Urothelium cell line (cell line): ENCODE data around the gene HOXB3.

Experiments
- DNase-seq: peaks from one replicate; pipeline ENCODE4 v3.0.0; 2011; ENCODE audit warnings: low spot score, mixed read lengths
- FAIRE-seq: peaks from 2 replicates; lab custom pipeline; 2011; peaks lifted over from hg19 to GRCh38; lab: Jason Lieb, UNC

Gene HOXB3

DNA sequence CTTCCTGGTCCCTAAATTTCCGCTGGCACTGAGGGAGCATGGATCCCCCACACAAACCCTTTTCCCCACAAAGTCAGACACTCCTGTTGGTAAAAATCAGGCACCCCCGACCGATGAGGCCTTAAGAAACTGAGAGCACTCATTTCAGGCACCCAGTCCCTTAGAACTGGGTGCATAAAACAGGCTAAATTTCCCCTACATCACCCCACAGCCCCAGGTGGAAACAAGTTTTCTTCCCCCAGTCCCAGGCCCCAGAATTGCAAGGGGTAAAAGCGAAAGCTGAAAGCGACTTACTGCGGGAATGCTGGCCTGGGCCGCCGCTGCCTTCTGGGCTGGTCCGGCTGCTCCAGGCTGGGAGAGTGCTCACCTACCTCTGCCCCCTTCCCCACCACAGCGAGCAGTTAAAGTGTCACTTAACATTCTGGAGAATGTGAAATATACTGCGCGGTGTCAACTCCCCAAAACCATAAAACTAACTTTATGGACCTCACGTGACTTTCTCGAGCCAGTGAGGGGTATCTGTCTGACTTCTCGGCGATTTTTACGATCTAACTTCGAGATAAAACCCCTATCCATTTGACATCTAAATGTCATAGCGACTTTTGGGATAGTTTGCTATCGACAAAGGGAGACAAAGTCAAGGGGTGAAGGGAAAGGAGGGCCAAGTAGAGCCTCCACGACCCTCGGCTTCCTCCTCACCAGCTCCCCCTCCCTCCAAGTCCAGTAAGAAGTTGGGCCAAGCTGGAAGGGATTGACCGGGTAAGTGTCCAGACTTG is at the start of gene HOXB3:
HOXB3 (minus strand) TSS at position 411 of the 776 bp plus-strand sequence. CDS start 37,767 bp downstream, outside the sequence.
- peak; percentile 23 for FAIRE-seq

GRCh38 chr17:48639136-48639535 is 49.1 kb upstream of the HOXB3 start:
- FAIRE-seq: no peak

More for the DNA sequence above, at the start of gene HOXB3:
- DNase-seq: no peak

DNA sequence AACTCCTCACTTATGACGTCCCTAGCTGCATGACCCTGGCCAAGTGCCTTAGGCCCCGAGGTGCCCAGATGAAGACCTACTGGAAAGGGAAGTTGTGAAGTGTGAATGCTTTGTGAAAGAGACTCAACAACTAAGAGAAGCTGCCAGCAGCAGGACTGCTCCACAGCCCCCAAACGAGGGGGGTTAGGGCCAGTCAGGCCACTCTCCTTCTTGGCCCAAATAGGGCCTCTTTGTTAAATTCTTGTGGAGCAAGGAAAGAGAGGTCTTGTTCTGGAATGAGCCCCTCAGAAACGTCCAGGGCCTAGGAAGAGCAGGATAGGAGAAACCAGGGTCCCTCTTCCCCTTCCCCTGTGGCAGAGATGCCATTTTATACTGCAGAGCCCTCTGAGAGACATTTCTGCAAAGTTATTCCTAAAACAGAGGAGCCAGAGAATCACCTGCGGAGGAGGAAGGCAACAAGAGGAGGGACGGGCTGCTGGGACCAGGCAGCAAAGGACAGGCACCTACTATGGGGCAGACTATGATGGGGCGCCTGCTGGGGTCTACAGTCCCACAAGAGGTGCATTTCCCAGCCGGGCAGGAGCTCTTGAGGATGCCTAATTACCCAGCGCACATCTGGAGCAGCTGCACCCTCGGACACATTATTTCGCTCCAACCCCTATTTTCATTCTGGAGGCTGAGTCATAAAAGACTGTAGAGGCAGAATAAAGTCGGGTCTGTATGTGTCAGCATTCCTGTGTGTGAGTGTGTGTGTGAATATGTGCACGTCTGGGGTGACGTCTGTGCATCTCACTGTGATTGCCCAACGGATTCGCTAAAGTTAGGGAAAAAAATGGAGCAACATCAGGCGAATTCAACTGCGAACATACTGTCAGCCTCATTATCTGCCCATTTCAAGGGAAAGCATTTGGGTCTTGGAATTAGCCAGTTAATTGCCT is 47.6 kb upstream of the HOXB3 start:
- peak; percentile 89 for FAIRE-seq
- DNase-seq: peak; percentile 75

More at GRCh38 chr17:48639136-48639535, 49.1 kb upstream of the HOXB3 start:
- DNase-seq: no peak

DNA sequence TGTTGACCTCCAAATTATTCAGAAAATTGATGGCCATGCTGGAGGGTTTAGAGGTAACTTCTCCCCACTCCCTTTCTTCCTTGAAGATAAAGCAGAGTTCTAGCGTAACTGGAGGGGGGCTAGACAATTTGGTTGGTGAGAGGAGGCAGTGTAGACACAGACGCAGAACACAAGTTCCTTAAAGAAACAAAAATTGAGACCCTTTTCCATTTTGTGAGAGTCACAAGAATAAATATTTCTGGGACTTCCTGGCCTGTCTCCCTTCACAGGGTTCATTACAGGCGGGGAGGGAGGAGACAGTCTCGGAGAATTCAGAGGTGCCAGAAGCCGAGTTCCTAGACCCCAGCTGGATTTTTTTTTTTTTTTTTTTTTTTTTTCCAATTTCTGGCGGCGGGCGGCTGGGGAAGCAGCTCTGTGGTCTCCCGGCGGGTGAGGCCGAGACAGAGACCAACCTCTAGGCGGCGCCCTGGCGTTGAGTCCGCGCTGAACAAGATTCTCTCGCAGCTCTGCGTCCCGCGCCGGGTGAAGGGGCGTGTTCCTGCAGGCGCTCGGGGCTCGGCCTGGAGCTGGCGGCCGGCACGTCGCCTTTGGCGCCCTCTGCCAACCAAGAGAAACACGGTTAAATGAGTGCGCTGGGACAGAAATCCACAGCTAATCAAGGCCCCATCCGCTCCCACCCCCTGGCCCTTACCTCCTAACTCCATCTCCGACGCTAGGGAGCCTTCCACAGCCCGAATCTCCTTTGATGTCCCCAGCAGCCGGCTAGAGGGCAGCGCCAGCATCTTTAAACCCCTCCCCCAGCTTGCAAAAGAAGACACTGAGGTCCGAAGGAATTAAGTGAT is 46.4 kb upstream of the HOXB3 start:
- FAIRE-seq (no peak), DNase-seq (no peak)

- FAIRE-seq: no peak
- no peak for DNase-seq
Measured at GRCh38 chr17:48634493-48635208, 44.6 kb upstream of the HOXB3 start.

- DNase-seq: no peak
- FAIRE-seq: no peak
Measured at GRCh38 chr17:48633266-48633677, 43.2 kb upstream of the HOXB3 start.

DNA sequence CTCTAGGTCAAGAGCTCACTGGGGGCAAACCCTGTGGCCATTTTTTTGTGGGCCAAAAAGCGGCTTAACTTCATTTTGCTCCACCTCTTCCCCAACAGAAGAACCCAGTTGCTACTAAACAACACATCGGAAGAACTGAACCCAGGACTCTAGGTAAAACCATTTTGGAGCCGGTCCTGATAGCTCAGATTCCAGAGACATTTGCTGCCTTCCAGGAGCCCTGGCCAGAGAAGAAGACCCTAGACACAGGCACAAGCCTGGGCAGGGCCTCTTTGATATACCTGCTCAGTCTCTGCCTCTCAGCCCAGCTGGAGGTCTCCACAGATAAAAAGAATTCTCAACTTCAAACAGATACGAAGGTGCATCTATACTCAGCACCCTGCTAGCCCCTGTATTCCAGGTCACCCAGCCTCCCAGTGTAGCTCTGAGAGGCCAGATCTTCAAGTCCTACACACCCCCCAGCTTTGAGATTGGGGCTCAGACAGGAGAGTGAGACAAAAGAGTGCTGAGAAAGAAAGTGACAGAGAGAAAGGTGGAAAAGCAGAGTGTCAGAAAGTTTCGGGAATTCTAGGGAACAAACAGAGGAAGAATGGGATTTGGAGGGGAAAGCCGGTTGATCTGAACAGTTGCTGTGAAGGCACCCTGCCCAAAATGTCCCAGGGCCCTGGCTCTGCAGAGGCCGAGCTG is 42.7 kb upstream of the HOXB3 start:
- DNase-seq (no peak), FAIRE-seq (no peak)

- no peak for FAIRE-seq
- DNase-seq: no peak
Measured at GRCh38 chr17:48631693-48632578, 41.9 kb upstream of the HOXB3 start.

GRCh38 chr17:48630925-48631692 is 41.1 kb upstream of the HOXB3 start:
- no peak for DNase-seq
- no peak for FAIRE-seq

- DNase-seq: no peak
- FAIRE-seq: no peak
Measured at GRCh38 chr17:48630009-48630924, 40.2 kb upstream of the HOXB3 start.

DNA sequence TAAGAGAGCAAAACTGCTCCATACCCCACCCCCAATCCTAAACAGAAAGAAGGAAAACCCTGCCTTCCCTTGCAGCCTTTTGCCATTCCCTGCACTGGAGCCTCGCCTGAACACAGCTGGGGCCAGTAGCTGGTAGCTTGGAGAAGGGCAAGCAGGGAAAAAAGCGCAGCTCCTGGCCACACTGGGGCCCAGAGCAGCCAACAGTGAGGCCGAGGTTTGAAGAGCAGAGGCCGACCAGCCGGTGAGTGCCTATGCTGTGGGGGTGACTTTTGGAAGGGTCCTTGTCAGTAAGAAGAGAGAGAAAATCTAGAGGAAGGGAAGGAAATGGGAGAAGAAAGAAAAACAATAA is 39.3 kb upstream of the HOXB3 start:
- DNase-seq (no peak), FAIRE-seq (no peak)

DNA sequence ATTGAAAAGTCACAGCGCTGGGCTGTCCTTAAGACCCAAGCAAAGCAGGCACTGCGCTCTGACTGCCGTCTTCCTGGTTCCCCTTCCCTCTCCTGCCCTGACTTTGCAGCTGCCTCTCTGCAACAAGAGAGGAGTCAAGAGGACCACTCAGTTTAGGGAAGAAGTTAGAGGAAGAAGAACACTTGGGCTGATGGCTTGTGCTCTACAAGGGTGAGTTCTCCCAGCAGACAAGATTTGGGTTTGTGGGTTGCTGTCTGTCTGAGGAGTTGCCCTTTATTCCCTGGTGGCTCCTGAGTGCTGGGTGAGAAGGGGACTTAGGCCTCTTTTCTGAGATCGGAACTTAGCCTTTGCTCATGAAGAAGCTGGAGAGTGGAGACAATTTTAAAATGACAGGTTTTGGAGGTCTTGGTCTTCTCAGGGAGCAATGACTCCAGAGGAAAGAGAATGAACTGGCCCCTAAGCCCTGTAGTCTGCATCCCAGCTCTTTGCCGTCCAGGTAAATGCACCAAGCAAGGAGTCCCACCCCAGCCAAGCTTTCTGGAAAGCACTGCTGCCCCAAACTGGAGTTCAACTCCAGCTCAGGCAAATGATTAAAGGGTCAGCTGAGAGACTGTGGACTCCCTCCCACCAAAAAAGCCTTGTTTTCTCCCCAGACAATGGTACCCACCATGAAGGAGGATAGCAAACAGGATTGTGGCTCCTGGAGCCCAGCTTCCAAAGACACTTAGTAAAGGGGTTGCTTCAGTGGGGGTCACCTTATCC is 38.8 kb upstream of the HOXB3 start:
- no peak for DNase-seq
- FAIRE-seq: no peak

DNA sequence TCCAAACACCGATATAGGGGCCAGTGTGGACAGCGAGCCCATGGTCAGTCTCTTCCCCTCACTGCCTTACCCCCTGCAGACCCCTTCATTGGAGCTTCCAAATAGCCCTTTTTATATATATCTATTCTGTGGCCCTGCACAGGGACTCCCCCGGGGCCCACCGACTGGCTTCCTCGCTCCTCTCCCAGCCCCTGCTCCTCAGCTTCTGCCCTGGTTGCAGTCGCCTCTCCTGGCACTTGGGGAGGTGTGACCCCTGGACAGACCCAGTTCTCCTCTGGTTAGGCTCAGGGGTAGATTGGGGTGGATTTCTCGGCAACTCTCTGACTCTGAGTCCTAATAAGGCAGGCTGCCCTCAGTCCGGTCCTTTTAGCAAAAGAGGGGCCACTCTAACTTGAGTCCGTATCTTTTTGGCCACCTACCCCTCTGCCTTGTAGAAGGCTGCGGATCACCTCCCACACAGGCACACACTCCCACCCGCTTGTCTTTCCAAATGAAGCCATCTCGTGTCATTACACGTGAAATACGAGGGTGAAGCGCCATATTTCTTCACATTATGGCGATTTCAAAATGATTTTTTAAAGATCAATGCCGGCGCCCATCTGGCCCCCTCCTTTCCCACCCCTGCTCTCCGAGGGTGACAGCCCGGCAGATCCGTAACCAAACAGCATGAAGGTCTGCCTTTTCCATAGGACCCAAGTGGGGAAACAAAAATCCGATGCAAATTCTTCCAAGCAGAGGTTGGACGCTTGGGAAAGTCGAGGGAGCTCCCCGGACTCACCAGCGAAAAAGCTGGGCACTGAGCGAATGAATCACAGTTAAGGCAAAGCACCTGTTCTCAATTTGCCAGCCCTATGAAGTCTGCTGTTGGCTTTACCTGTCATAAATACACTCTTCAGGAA is 37.8 kb upstream of the HOXB3 start:
- DNase-seq (no peak), FAIRE-seq (no peak)

DNA sequence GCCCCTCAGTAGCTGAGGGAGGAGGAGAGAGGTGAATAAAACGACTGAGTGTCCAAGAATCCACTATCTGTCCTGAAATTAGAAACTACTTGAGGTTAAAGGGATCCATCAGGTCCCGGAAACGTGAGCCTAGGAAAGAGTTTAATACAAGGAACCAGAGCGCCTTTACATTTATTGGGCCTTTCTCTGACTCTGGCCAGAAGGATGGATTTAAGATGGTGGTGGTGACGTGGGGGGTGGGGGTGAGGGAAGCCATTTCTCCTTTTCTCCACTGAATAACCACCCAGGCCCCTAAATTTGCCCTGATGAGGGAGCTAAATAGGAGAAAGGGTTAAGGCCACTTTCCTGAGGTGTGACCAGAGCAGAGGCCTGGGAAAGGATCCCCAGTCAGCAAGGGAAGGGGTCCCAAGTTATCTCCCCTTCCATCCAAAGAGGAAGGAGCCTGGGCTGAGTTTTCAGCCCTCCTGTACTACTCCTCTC is 37.1 kb upstream of the HOXB3 start:
- no peak for FAIRE-seq
- no peak for DNase-seq
